Uterus (tissue), 2 donors: Measurements from ENCODE around the gene SLC39A12.

ENCODE experiments used
- CTCF ChIP-seq, 4 experiments: fragments of 200-600 bp in 2 of 4; fragments of 450-650 bp in 2 of 4; sonication (generic) in 2 of 4; IDR thresholded peaks; one replicate each; pipeline ENCODE4 v1.5.1; 2016 to 2019; ENCODE audit warnings: antibody characterized with exemption in 4 of 4, mild to moderate bottlenecking in 2 of 4, moderate library complexity in 1 of 4
- POLR2A ChIP-seq, 2 donors: fragments of 450-650 bp; IDR thresholded peaks; one replicate each; pipeline ENCODE4 v1.6.1; 2016; ENCODE audit warnings: antibody characterized with exemption in 2 of 2, mild to moderate bottlenecking in 1 of 2, moderate library complexity in 1 of 2

GRCh38 chr10:17910125-17910789, 41.5 kb upstream of the SLC39A12 start:
- TF ChIP-seq CTCF (IDR thresholded peaks at IDR 0.05) = peak; percentile 49 to 58 (median 56)
- TF ChIP-seq POLR2A (IDR thresholded peaks at IDR 0.05) = no peak
